ENCODE data around the gene SLC9B1. TPM values are rescaled to one million over a fixed set of nuclear protein-coding genes. Genes with fewer than 3 reads are reported as not detected.
A peak's percentile ranks its signal among the peaks of the same experiment; 100 is the strongest.
"Not testable (repeated sequence)": the region's sequence is repeated elsewhere in the genome, so short reads cannot be mapped to it uniquely, and the experiment has no call there.

The SLC9B1 gene
- total and polyA plus RNA-seq, 3 donors from 2014 or later, result 23.4 to 108 (median 27.2) TPM

DNA sequence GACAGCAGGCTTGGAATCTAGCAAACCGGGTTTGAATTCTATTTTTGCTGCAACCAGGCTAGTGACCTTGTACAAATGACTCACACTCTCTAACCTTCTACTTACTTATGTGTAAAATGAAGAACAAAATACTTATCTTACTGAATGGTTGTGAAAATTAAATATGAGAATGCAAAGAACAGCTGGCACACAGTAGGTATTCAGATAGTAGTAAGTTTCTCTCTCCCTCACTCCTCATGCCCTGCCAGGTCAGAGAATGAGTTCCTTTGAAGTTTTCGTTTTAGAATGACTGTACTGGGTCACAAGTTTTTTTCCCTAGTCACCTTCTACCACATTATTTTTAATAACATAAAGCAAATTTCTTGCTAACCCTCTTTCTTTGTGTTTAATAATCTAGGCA is 117.7 kb downstream of the SLC9B1 start:
- Histone ChIP-seq H3K27me3 (no peaks in the 10 kb centered on the region), H3K27ac (no peak overlapping the region), H3K36me3 (ENCODE audit: low read depth, missing control alignments) (no peaks in the 10 kb centered on the region), H3K4me1 (no peaks in the 10 kb centered on the region), H3K9me3 (no peaks in the 10 kb centered on the region), H3K4me3 (no peak overlapping the region)
- no peak for DNase-seq
- TF ChIP-seq CTCF (IDR thresholded peaks at IDR 0.05), result no peak
- TF ChIP-seq POLR2A (IDR thresholded peaks at IDR 0.05), result no peak
- WGBS, 2 donors, result 52 to 64% methylated on average over 2 of the region's 2 CpGs
- intact Hi-C loops (cut with DNase I; ENCODE audit: low total_unique reads), result no loop called here

- DNase-seq; H3K36me3 ChIP-seq (ENCODE audit: low read depth, missing control alignments); H3K4me1 ChIP-seq; H3K27ac ChIP-seq; H3K27me3 ChIP-seq; H3K9me3 ChIP-seq; H3K4me3 ChIP-seq; intact Hi-C loops (cut with DNase I; ENCODE audit: low total_unique reads): not testable (repeated sequence)
- 94% methylated on average over 3 of the region's 3 CpGs for WGBS, 2 donors
These were observed 121.9 kb downstream of the SLC9B1 start for GRCh38 chr4:102897610-102898009.

DNA sequence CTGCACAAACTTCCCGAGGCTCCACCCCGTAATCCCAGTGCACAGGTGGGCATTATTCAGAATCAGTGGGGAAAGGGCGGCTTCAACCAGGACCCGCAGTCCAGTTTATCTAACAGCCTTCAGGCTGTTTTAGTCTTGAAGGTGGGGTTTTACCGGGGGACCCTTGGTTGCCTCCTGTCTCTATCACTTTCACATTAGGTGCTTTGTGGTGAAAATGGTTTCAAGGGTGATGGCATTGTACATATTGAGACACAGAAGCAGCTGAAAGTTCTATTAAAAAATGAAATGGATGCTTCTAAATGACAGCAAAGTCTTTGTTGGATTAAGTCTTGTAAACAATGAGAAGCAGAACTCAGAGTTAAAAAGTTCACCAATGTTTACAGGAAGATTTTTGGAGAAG is 123.0 kb downstream of the SLC9B1 start:
- H3K4me1 ChIP-seq; H3K27me3 ChIP-seq; H3K9me3 ChIP-seq; H3K36me3 ChIP-seq (ENCODE audit: low read depth, missing control alignments); H3K27ac ChIP-seq; DNase-seq; H3K4me3 ChIP-seq; intact Hi-C loops (cut with DNase I; ENCODE audit: low total_unique reads): not testable (repeated sequence)
- WGBS, 2 donors, result 90 to 96% methylated on average over 5 of the region's 5 CpGs

GRCh38 chr4:102889866-102890265 is 129.6 kb downstream of the SLC9B1 start:
- H3K4me3 ChIP-seq; H3K36me3 ChIP-seq (ENCODE audit: low read depth, missing control alignments); DNase-seq; H3K9me3 ChIP-seq; H3K4me1 ChIP-seq; intact Hi-C loops (cut with DNase I; ENCODE audit: low total_unique reads); H3K27me3 ChIP-seq; H3K27ac ChIP-seq: not testable (repeated sequence)
- 69 to 82% methylated on average over 3 of the region's 3 CpGs for WGBS, 2 donors

DNA sequence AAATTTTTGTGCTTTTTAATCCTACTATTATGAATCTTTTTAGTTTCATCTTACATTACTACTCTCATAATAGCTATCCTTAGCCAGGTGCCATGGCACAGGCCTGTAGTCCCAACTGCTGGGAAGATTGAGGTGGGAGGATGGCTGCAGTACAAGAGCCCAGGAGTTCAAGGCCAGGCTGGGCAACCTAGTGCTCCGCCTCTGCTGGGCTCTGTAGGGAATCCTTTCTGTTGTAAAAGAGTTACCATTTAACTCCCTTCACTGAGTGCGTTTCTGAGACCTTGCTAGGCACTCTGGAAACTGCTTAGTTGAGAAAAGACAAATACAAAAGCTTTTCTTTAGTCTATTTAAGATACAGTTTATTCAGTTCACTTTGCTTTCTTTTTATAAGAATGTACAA is 130.9 kb downstream of the SLC9B1 start:
- H3K9me3 ChIP-seq; H3K27me3 ChIP-seq; H3K4me3 ChIP-seq; H3K4me1 ChIP-seq; H3K36me3 ChIP-seq (ENCODE audit: low read depth, missing control alignments); intact Hi-C loops (cut with DNase I; ENCODE audit: low total_unique reads); H3K27ac ChIP-seq: not testable (repeated sequence)
- peak; percentile 68 for DNase-seq
- WGBS, 2 donors, result 50 to 77% methylated on average over 2 of the region's 2 CpGs

- H3K4me3 ChIP-seq, result no peak overlapping the region
- no peak for DNase-seq
- H3K9me3 ChIP-seq, result no peaks in the 10 kb centered on the region
- H3K27ac ChIP-seq, result no peak overlapping the region
- intact Hi-C loops (cut with DNase I; ENCODE audit: low total_unique reads), result no loop called here
- no peaks in the 10 kb centered on the region for H3K36me3 ChIP-seq (ENCODE audit: low read depth, missing control alignments)
- TF ChIP-seq POLR2A (IDR thresholded peaks at IDR 0.05) (no peak), CTCF (IDR thresholded peaks at IDR 0.05) (no peak)
- H3K27me3 ChIP-seq, result no peaks in the 10 kb centered on the region
- 87 to 91% methylated on average over 2 of the region's 2 CpGs for WGBS, 2 donors
- no peaks in the 10 kb centered on the region for H3K4me1 ChIP-seq
These were observed 136.2 kb downstream of the SLC9B1 start for GRCh38 chr4:102883278-102883677.

- Histone ChIP-seq H3K27me3 (no peaks in the 10 kb centered on the region), H3K4me3 (no peak overlapping the region), H3K9me3 (no peaks in the 10 kb centered on the region), H3K27ac (no peak overlapping the region), H3K36me3 (ENCODE audit: low read depth, missing control alignments) (no peaks in the 10 kb centered on the region), H3K4me1 (no peaks in the 10 kb centered on the region)
- WGBS, 2 donors, result 87 to 100% methylated on average over 1 of the region's 1 CpG
- intact Hi-C loops (cut with DNase I; ENCODE audit: low total_unique reads), result no loop called here
- no peak for TF ChIP-seq CTCF (IDR thresholded peaks at IDR 0.05)
- DNase-seq, result no peak
These were observed 138.2 kb downstream of the SLC9B1 start for GRCh38 chr4:102881343-102881742.

All from testis (tissue), 3 donors.